GF-D8 (cell line): Measurements from ENCODE around the gene PLEKHG3.

Source experiments
- DNase-seq: peaks from one replicate; lab custom pipeline; 2025; lab: John Stamatoyannopoulos, UW

PLEKHG3 gene

DNA sequence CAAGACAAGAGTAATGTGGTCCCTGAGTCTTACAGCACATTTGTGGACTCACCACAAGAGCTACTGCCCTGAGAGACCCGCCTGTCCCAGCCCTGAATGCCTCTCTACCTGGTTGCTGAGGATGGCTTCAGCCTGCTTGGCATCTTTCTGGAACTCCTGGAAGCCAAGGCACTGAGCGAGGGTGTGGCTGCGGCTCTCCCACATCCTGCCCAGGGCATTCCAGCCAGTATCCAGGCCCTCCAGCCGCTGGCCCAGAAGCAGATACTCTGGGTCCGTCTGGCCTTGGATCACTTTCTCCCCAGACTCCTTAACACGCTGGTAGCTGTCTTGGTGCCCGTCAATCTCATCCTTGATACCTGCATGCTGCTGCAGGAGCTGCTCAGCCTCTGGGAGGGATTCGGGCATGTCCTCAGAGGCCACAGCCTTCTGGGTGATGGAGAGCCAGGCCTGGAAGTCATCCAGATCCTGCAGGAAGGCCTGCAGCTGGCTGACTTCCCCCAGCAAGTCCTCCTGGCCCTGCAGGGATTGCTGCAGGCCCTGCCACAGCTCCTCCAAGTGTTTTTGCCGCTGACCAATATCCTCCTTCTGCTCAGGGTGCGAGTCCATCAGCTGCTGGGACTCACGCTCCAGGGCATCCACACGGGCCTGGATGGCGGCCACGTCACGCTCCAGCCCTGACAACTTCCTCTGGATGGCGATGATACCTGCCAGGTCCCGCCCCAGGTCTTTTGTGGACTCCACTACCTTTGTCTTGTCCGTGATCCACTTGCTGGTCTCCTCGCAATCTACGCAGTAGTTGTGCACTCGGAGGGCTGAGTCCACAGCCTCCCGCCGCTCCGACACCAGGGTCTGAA is 82.3 kb downstream of the PLEKHG3 start:
- no peak for DNase-seq

DNA sequence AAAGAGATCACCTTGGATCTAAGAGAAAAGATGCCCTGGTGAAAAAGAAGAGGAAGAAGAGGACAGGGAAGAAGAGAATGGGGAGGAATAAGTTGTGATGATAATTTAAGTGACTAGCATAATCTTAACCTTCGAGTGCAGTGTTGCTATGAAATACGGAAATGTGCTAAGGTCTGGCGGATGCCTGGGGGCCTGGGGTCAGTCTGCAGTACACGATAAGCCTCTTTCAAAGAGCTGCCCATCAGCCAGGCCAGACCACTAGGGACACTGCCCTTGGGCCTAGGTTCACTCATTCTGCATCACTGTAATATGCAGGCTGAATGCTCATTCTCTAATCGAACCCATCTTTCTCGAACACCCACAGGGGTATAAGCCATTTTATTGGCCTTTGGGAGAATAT is 83.4 kb downstream of the PLEKHG3 start:
- no peak for DNase-seq

DNA sequence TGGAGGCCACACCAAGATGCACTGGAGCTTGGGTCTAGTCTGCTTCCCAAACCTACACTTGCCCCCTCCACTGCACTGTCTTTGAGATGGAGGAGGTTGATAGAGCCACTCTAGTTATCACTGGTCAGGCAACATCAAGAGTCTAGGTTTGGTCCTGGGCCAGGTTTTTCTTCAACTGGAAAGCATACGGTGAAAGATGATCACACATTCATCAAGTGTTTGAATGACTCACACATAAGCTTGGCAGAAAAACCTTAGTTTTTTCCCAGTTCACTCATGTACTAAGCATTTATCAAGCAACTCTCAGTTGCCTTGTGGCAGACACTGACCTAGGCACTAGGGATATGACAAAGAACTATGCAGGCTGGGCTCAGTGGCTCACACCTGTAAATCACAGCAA is 84.5 kb downstream of the PLEKHG3 start:
- no peak for DNase-seq

DNA sequence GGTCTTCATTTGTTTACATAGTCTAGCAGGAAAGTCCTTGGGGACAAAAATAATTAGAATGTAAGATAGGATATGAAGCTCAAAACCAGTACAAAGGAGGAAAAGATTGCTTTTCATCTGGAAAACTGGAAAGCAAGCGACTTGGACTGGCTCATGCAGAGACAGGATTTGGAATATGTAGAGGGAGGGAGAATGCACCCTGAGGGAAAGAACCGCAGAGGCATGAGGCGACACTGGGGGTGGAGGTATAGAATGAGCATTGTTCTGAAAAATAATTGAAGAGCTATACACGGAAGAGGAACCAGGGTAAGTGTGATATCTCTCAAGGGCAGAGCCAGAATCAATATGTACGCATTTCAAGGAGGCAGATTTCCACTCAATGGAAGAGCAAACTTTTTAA is 85.5 kb downstream of the PLEKHG3 start:
- DNase-seq, result no peak

DNA sequence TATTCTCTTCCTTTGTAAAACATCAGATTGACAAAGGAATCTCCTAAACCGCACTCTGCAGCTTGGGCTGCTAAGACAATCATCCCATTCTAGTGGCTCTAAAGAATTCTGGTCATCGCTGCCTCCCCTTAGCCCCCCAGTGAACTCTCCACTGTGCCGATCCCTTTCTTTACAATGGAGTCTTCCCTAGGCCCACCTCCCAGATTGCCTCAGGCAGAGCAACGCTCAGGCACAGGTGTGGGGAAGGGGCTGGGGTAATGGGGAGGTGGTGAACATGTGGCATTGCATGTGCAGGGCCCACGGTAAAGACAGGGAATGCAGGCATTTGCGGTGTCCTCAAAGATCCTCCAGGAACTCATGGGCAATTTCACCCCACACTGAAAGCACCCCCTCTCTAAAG is 86.3 kb downstream of the PLEKHG3 start:
- no peak for DNase-seq

DNA sequence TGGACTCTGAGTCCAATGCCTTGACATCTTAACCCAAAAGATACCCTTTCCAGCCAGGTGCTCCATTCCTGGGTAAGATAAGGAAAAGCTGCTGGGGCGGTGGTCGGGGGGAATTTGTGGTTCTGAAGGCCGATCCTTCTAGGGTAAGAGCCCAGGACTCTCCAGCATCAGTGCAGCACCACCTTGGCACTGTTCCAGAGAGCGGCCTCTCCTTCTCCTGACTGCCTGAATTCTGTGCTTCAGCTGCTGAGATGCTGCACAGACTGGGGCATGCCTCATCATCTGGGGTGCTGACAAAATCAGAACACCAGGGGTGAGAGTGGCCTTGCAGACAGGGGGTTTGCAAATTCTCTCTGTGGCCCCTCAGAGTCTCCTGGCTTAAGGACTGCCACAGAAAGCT is 88.0 kb downstream of the PLEKHG3 start:
- DNase-seq, result no peak

DNA sequence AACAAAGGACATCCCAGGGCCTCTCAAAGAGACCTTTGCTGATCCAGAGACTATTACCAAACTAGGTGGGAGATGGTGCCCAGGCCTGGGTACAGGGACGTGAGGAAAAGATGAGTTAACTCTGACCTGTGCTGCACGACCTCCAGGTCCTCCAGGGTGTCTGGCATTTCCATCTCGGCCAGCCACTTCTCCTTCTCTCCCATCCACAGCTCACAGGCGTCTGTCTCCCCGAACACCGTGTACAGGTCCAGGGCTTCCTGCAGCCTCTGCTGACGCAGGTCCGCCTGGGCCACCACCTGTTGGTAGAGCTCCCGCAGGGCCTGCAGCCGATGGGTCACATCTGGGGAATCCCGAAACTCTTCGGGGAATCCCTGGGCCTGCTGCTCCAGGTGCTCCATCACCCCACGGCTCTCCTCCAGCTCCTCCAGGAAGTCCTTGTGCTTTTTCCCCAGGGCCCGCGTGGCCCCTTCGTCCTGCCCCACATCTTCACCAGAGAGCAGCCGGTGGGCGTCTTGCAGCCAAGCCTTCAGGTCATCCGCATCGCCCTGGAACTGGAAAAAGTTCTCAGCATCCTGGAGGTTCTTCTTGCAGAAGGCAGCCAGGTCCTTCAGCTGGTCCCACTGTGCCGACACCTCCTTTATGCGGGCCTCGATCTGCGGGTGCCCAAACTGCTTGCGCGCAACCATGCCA is 88.8 kb downstream of the PLEKHG3 start:
- no peak for DNase-seq

DNA sequence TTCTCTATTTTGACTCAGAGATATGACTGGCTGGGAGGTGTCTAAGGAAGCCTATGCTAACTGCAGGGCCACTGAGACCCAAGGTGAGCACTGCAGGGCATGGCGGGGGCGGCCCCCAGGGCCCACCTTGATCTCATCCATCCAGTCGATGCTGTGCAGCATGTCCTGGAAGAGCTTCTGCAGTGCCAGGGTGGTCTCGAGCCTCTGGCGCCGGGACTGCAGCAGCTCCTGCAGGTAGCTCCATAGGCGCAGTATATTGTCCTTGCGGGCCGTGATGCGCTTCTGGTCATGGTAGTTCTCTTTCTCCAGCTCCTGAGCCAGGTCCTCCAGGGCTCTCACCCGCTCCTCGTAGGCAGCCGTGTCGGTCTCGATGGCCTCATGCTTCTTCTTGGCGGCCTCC is 91.0 kb downstream of the PLEKHG3 start:
- no peak for DNase-seq

DNA sequence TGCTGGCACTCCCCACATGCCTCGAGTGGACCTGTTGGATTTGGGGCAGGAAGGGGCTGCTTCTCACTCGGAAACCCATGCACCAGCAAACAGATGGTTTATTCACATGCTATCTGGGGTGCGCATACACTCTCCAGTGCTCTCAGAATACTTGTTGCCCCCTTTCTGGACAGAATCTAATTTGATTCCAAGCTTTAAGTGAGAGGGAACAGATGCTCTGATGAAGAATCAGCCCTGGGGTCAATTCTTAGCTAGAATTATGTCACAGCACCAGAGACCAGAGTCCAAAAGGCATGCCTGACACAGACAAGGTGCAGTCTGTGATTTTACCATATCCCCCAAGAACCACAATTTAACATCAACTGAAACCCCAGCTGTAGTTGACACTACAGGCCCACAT is 91.7 kb downstream of the PLEKHG3 start:
- DNase-seq, result no peak

DNA sequence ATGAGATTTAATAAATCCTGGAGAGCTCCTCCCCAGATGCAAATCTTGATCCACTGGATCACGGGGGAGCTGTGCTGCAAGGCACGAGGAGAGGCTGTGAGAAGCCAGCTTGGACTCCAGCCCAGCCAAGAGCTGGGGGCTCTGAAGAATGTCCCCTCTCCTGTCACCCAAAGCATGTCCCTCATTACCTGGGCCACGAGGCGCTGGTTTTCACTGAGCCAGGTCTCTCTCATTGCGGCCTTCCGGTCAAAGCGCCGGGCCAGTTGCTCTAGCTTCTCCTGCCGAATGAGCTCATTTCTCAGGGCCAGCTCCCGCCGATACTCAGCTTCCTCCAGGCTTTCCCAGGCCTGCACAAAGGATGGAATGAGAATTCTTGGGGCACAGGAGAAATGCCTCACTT is 92.1 kb downstream of the PLEKHG3 start:
- DNase-seq, result no peak

DNA sequence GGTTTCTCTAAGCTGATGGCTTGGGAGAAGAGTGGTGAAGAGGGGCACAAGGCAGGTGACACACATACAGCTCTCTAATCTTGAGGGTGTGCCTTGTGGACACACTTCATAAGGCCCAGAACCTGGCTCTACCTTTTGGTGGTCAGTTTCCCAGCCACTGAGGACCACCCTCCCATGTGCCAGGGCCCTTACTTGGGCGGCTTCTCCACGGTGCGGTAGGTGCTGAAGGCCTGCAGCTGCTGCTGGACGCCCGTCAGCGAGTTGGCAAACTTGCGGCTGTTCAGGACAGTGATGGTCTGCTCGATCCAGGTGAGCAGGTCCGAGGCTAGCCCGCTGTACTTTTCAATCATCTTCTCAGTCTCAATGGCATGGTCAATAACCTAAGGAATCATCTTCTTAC is 95.3 kb downstream of the PLEKHG3 start:
- no peak for DNase-seq
